Suppressor macrophage treated with lipopolysaccharide for 4 hours (primary cell): ENCODE data around the gene UQCC5.

Experiments
- DNase-seq: peaks from one replicate; pipeline ENCODE4 v3.0.0-alpha.2; 2020

The UQCC5 gene

GRCh38 chr3:52574056-52574965 lies 37.9 kb downstream of the UQCC5 start:
- DNase-seq = no peak
